Nephron progenitor cell (in vitro differentiated cells): ENCODE measurements around the gene ADAP1.

ENCODE experiments used
- DNase-seq: peaks from one replicate; pipeline ENCODE4 v3.0.0; 2021
- H3K27ac Mint-ChIP-seq: 2 replicates; pipeline ENCODE4 v1.8.0; 2021; ENCODE audit warnings: mild to moderate bottlenecking, moderate library complexity, mixed read lengths
- H3K27me3 Mint-ChIP-seq: 2 replicates; pipeline ENCODE4 v1.8.0; 2021; ENCODE audit warnings: mild to moderate bottlenecking, low read depth, mixed read lengths; ENCODE audit not compliant: poor library complexity
- H3K36me3 Mint-ChIP-seq: 2 replicates; pipeline ENCODE4 v1.8.0; 2021; ENCODE audit warnings: low read depth, mixed read lengths
- H3K4me1 Mint-ChIP-seq: 2 replicates; pipeline ENCODE4 v1.8.0; 2021; ENCODE audit warnings: mixed read lengths
- H3K4me3 Mint-ChIP-seq: 2 replicates; pipeline ENCODE4 v1.8.0; 2021; ENCODE audit warnings: mild to moderate bottlenecking, moderate library complexity, mixed read lengths
- H3K9me3 Mint-ChIP-seq: 2 replicates; pipeline ENCODE4 v1.8.0; 2021; ENCODE audit warnings: mild to moderate bottlenecking, moderate library complexity, mixed read lengths
- TF ChIP-seq, protein P1 (sequence below): fragments of 200-600 bp; sonication (generic); IDR thresholded peaks from 2 replicates; pipeline ENCODE4 v1.5.0; 2021; ENCODE audit warnings: antibody characterized with exemption

Gene ADAP1

DNA sequence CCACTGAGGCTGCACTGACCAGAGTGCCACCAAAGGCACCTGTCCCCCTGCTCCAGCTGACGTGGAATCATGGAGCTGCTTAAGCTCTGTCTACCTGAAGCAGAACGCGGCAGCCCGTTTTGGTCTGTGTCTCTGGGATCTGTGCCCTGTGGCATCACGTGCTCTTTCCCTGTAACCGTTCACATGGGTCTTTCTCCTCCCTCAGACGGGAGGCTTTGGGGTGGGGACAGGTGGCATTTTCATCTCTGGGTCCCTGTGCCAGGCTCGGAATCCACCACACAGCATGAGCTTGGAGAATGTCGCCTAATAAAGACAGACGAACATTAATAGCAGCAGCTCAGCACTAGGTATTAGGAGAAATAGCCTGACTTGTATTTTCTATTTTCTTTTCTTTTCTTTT lies 1.6 kb upstream of the ADAP1 start:
- Mint-ChIP-seq H3K9me3 (no peaks in the 10 kb centered on the region), H3K4me1 (peaks cover 21% of the 10 kb centered on the region), H3K27me3 (peaks cover 40% of the 10 kb centered on the region), H3K27ac (no peak overlapping the region), H3K4me3 (peak overlapping the region; percentile 74), H3K36me3 (no peaks in the 10 kb centered on the region)
- TF ChIP-seq, protein P1, sequence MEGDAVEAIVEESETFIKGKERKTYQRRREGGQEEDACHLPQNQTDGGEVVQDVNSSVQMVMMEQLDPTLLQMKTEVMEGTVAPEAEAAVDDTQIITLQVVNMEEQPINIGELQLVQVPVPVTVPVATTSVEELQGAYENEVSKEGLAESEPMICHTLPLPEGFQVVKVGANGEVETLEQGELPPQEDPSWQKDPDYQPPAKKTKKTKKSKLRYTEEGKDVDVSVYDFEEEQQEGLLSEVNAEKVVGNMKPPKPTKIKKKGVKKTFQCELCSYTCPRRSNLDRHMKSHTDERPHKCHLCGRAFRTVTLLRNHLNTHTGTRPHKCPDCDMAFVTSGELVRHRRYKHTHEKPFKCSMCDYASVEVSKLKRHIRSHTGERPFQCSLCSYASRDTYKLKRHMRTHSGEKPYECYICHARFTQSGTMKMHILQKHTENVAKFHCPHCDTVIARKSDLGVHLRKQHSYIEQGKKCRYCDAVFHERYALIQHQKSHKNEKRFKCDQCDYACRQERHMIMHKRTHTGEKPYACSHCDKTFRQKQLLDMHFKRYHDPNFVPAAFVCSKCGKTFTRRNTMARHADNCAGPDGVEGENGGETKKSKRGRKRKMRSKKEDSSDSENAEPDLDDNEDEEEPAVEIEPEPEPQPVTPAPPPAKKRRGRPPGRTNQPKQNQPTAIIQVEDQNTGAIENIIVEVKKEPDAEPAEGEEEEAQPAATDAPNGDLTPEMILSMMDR, result no peak
- no peak for DNase-seq

DNA sequence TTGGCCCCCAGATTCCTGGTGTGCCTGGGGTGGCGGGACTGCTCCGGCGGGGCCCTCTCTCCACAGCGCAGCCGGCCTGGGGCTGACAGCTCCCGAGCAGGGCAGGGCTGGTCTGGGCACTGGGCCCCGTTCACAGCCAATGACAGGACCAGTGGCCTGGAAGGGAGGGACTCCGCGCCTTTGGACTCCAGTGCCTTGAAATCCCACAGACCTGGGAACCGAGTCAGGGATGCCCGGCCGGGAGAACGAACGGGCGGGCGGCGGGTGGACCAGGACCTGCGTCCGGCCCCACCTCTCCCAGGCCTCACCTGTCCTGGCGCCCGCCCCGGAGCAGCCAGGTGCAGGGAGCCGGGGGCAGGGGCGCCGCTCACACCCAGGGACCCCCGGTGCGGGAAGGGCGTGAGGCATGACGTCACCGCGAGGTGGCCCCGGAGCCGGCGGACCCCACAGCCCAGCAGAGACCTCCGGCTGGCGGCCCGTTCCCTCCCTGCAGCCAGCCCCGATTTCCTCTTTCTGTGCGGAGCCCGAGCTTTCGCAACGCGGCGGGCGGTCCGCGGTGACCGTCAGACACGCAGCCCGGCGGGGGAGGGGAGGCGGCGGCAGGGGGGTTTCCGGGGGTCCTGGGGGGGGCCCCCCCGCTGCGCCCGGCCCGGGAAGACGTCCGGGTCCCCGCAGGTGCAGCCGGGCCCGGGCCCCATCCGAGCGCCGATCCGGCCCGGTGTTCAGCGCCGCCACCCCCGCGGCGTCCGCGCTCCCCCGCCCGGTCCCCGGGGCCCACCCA lies 743 bp downstream of the ADAP1 start:
- peaks cover 55% of the 10 kb centered on the region for H3K27me3 Mint-ChIP-seq
- DNase-seq, result peak; percentile 58
- H3K4me1 Mint-ChIP-seq, result peaks cover 5% of the 10 kb centered on the region
- H3K36me3 Mint-ChIP-seq, result no peaks in the 10 kb centered on the region
- peak overlapping the region; percentile 50 for H3K4me3 Mint-ChIP-seq
- H3K9me3 Mint-ChIP-seq, result no peaks in the 10 kb centered on the region
- H3K27ac Mint-ChIP-seq, result no peak overlapping the region
- TF ChIP-seq, protein P1, result no peak

DNA sequence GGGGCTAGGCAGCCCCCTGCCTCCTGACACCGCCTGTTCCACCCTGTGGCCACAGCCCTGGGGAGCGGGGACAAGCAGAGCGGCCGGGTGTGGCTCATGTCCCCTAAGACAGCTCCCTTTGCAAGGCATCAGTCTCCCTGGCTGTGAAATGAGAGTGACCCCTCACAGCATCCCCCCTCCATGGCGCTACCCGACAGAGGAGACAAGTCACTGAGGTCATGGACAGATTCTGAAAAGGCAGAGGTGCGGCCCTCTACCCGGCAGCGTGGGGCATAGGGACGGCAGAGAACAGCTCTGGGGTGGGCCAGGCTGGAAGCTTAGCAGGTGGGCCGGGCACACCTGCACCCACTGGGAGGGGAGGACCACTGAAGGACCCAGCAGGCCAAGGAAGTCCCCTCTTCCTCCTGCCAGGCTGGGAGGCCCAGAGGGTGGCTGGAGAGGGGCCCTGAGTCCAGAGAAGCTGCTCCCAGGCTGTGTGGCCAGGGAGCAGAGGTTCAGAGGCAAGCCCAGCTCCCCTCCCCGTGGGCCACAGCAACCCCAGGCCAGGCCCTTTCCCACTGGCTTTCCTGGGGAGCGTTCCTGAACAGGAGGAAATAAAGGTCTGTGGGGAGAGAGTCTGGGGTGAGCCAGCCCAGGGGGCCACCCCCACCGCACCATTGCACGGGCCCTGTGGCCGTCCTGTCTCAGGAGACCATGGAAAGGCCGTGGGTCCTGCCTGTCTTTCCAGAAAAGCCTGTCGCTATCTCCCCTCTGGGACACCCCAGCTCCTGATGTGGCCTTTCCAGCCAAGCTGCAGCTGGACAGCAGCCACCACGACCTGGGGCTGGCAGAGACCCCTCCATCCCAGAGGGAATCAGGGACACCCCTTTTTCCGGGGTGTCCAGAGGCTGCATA lies 1.7 kb downstream of the ADAP1 start:
- H3K27me3 Mint-ChIP-seq, result peaks cover 59% of the 10 kb centered on the region

DNA sequence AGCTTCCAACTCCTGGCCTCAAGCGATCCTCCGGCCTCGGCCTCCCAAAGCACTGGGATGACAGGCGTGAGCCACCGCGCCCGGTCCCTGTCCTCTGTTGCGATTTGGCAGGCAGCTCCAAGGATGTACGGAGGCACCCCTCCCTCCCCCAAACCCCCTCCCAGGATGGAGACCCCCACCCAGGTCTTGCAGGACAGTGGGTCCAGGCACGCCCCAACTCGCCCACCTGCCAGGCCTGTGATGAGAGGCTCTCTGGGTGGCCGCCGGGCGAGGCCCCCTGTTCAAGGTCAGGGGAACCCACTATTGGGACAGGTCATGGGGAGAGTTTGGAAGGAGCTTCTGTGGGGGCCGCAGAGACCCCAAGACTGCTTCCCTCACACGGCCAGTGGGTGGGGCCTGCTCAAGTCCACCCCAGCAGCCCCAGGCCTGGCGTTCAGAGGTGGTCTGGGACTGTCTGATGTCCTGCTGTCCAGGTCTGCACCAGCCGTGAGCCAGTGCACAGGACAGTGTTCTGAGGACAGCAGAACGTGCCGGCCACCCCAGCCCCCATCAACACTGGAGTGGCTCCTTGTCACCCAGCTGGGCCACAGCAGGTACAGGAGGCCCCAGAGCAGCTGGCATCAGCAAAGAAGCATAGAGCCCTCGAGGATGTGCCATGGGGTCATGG lies 2.5 kb downstream of the ADAP1 start:
- Mint-ChIP-seq H3K9me3 (no peaks in the 10 kb centered on the region), H3K27me3 (peaks cover 65% of the 10 kb centered on the region), H3K4me1 (peaks cover under 1% of the 10 kb centered on the region), H3K4me3 (no peak overlapping the region), H3K36me3 (no peaks in the 10 kb centered on the region), H3K27ac (no peak overlapping the region)
- no peak for DNase-seq
- TF ChIP-seq, protein P1, result no peak

More for the DNA sequence above, 1.7 kb downstream of the ADAP1 start:
- Mint-ChIP-seq H3K9me3 (no peaks in the 10 kb centered on the region), H3K4me3 (no peak overlapping the region), H3K36me3 (no peaks in the 10 kb centered on the region), H3K27ac (no peak overlapping the region), H3K4me1 (peaks cover 5% of the 10 kb centered on the region)
- no peak for DNase-seq
- TF ChIP-seq, protein P1, result no peak

DNA sequence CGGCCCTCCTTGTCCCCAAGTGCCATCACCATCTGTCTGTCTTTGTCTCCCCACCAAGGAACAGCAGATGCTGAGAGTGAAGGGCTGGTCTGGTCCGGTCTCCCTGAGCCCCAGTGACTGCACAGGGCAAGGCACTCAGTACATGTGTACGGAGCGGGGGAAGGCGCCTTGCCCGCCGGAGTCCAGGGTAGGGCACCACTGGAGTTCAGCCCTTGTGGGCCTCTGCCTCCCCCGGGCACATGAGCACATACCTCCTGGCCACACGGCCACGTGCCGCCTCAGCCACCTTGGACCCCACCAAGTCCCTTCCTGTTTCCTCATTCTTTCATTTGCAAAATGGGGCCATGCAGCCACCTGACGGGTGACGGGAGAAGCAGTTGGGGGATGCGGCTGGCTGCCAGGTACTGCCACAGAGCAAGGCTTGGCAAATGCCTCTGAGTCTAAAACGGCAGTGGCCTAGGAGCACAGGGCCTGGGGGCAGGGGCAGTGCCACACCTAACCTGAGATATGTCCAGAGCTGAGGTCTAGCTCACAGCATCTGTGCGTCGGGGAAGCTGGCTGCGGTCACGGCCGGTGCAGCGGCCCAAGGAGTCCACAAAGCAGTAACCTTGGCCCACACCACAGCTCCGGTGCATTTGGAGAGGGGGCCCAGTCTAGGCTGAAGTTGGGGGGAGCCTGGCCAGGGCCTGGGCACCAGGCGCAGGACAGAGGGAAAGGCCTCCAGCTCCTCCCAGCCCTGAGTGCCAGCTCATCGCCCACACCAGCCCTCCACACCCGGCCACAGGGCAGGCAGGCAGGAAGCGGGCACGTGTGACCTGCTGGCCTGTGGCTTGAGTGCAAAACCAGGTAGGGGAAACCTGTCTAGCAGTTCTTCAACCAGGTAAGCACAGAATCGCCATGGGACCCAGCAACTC lies 5.2 kb downstream of the ADAP1 start:
- no peak overlapping the region for H3K27ac Mint-ChIP-seq
- H3K4me1 Mint-ChIP-seq, result peaks cover 6% of the 10 kb centered on the region
- H3K36me3 Mint-ChIP-seq, result no peaks in the 10 kb centered on the region
- no peak overlapping the region for H3K4me3 Mint-ChIP-seq
- TF ChIP-seq, protein P1, result no peak
- no peak for DNase-seq
- no peaks in the 10 kb centered on the region for H3K9me3 Mint-ChIP-seq
- peaks cover 57% of the 10 kb centered on the region for H3K27me3 Mint-ChIP-seq
